ENCODE data around the gene RNU5B-1.

RNU5B-1 gene

GRCh38 chr15:65303687-65304380 is 643 bp upstream of the RNU5B-1 start:
- peak; percentile 40 for DNase-seq (ENCODE audit: low read depth)
- H3K4me3 ChIP-seq (ENCODE audit: low read depth, low read length), result peak overlapping the region; percentile 81
- TF ChIP-seq, protein P1, sequence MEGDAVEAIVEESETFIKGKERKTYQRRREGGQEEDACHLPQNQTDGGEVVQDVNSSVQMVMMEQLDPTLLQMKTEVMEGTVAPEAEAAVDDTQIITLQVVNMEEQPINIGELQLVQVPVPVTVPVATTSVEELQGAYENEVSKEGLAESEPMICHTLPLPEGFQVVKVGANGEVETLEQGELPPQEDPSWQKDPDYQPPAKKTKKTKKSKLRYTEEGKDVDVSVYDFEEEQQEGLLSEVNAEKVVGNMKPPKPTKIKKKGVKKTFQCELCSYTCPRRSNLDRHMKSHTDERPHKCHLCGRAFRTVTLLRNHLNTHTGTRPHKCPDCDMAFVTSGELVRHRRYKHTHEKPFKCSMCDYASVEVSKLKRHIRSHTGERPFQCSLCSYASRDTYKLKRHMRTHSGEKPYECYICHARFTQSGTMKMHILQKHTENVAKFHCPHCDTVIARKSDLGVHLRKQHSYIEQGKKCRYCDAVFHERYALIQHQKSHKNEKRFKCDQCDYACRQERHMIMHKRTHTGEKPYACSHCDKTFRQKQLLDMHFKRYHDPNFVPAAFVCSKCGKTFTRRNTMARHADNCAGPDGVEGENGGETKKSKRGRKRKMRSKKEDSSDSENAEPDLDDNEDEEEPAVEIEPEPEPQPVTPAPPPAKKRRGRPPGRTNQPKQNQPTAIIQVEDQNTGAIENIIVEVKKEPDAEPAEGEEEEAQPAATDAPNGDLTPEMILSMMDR (IDR thresholded peaks at IDR 0.05; ENCODE audit: insufficient read depth, low read depth, low read length, missing control alignments), result no peak

DNA sequence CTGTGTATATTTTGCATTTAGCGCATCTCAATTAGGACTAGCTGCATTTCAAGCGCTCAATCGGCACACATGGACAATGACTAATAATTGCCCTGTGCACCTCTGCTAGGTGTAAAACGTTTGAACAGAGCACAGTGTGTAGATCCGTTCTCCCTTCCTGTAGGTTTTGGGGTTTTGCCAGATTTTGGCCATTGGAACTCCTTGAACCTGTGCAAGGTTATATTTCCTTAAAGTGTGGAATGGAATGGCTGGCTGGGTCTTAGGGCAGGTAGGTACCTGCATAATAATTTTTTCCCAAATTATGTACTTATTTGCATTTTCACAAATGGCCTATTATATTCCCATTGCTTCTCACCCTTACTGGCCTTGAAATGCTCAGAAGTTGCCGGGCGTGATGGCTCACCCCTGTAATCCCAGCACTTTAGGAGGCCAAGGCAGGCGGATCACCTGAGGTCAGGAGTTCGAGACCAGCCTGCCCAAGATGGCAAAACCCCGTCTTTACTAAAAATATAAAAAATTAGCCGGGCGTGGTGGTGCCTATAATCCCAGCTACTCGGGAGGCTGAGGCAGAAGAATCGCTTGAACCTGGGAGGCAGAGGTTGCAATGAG is 777 bp downstream of the RNU5B-1 start:
- TF ChIP-seq, protein P1 (IDR thresholded peaks at IDR 0.05; ENCODE audit: insufficient read depth, low read depth, low read length, missing control alignments), result no peak
- no peak for DNase-seq (ENCODE audit: low read depth)
- peak overlapping the region; percentile 25; the same call in 1 of the 2 replicates for H3K4me3 ChIP-seq (ENCODE audit: low read depth, low read length)

DNA sequence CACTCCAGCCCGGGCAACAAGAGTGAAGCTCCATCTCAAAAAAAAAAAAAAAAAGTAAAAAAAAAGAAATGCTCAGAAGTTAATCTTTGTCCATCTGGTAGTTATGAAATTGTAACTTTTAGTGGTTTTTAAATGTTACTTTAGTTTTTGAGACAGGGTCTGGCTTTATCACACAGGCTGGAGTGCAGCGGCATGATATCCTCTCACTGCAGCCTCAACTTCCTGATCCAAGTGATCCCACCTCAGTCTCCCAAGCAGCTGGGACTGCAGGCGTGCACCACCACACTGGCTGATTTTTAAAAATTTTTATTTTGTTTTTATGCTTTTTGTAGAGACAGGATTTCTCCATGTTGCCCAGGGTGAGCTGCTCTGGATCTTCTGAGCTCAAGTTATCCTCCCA is 1.3 kb downstream of the RNU5B-1 start:
- no peak overlapping the region for H3K4me3 ChIP-seq (ENCODE audit: low read depth, low read length)
- DNase-seq (ENCODE audit: low read depth), result no peak
- TF ChIP-seq, protein P1 (IDR thresholded peaks at IDR 0.05; ENCODE audit: insufficient read depth, low read depth, low read length, missing control alignments), result no peak

DNA sequence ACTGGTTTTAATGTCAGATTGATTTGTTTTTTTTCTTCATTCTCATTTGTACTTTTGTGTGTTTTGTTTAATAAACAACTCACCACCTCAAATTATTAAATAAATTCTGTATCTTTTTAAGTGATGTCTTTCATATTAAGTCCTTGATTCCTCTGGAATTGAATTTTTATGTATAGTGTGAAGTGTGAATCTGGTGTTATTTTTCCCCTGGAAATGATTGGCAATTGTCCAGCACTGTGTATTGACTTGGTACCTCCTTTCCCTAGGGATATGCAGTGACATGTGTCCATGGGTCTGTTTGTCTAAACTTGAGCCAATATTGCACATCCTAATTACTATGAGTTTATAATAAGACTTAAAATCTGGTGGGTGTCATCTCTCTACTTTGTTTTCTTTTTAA is 2.1 kb downstream of the RNU5B-1 start:
- TF ChIP-seq, protein P1 (IDR thresholded peaks at IDR 0.05; ENCODE audit: insufficient read depth, low read depth, low read length, missing control alignments), result no peak
- DNase-seq (ENCODE audit: low read depth), result no peak
- H3K4me3 ChIP-seq (ENCODE audit: low read depth, low read length), result no peak overlapping the region

- H3K4me3 ChIP-seq (ENCODE audit: low read depth, low read length), result no peak overlapping the region
- TF ChIP-seq, protein P1 (IDR thresholded peaks at IDR 0.05; ENCODE audit: insufficient read depth, low read depth, low read length, missing control alignments), result no peak
- DNase-seq (ENCODE audit: low read depth), result no peak
Measured at GRCh38 chr15:65307978-65308377, 3.5 kb downstream of the RNU5B-1 start.

DNA sequence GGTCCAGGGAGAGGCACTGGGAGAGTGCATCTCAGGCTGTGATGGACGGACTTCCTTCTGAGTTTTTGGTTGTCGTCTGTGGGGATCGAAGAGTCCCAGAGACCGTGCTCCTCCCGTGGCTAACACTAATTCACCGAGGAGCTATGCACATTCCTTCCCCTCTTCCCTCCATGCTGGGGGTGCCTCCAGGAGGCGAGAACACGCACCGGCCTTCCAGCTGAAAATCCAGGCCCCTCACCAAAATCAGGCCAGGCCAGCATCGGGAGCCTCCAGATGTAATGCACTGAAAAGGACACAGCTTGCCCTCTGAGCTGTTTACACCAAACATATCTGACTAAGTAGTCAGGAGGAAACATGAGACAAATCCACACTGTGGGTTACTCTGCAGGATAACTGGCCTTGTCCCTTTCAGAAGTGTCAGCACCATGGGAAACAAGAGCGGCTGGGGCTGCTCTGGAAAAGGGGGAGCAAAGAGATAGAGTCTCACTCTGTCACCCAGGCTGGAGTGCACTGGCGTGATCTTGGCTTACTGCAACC is 5.5 kb downstream of the RNU5B-1 start:
- no peak overlapping the region for H3K4me3 ChIP-seq (ENCODE audit: low read depth, low read length)
- TF ChIP-seq, protein P1 (IDR thresholded peaks at IDR 0.05; ENCODE audit: insufficient read depth, low read depth, low read length, missing control alignments), result no peak
- no peak for DNase-seq (ENCODE audit: low read depth)
